Measurements from ENCODE around the gene ZNG1C.
"Not testable (repeated sequence)": the region's sequence is repeated elsewhere in the genome, so short reads cannot be mapped to it uniquely, and the experiment has no call there.

The ZNG1C gene

GRCh38 chr9:68342265-68343025 is 100.7 kb downstream of the ZNG1C start:
- DNase-seq (ENCODE audit: extremely low read depth in 1 of 2, low read depth in 1 of 2), result not testable (repeated sequence)

- DNase-seq (ENCODE audit: extremely low read depth in 1 of 2, low read depth in 1 of 2), result not testable (repeated sequence)
Measured at GRCh38 chr9:68343242-68343641, 101.5 kb downstream of the ZNG1C start.

GRCh38 chr9:68343992-68344391 is 102.2 kb downstream of the ZNG1C start:
- DNase-seq (ENCODE audit: extremely low read depth in 1 of 2, low read depth in 1 of 2), result not testable (repeated sequence)

Measured in stimulated activated CD8-positive, alpha-beta memory T cell treated with anti-CD3 and anti-CD28 coated beads, Interleukin-7, amount 100 ng/mL, for 48 hours (primary cell).